ENCODE results near the gene KLHDC1. TPM values are rescaled to one million over a fixed set of nuclear protein-coding genes. Genes with fewer than 3 reads are reported as not detected.
A peak's percentile ranks its signal among the peaks of the same experiment; 100 is the strongest.

The KLHDC1 gene
- total RNA-seq, 1 experiment from 2014 or later = 0.98 TPM

DNA sequence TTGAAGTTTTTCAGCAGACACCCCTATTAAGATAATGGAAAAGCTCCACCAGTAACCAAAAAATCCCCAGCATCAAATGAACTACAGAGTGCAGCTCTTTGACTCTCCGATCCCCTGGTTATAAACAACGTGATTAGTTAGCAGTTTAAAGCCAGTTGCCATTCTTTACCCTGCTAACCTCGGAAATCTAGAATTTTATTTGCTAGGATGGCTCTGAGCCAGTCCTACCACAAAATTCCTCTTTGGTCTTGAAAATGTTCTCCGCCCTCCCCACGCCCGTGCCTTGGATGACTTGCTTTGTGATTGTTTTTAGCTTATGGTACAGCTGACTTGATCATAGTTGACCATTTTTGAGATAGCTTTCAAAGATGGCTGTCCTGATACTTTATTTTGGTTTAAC, 76.3 kb downstream of the KLHDC1 start:
- POLR2A ChIA-PET = interaction anchor here (0.9 to 2.1 kb wide), 2 partner anchors 11 to 83 kb away, joined by 3 to 8 read pairs; partner anchors contain the start of gene NEMF
- peak overlapping the region; percentile 95; the same call in 1 of the 2 replicates for H3K27ac ChIP-seq (ENCODE audit: low read depth, low read length)
- intact Hi-C loops (cut with micrococcal nuclease) = loop anchor here (5.0 kb wide), 1 partner anchor 82 kb away; the partner anchor contains the start of gene POLE2
- no peaks in the 10 kb centered on the region for H3K9me2 ChIP-seq (ENCODE audit: insufficient read depth)
- peaks cover 13 to 32% of the 10 kb centered on the region in 2 experiments for H3K4me1 ChIP-seq (ENCODE audit: control insufficient read depth in 1 of 2, insufficient read depth in 2 of 2, low read length in 2 of 2)
- ATAC-seq (no peak), DNase-seq (ENCODE audit: low read depth, low spot score) (no peak)
- TF ChIP-seq SRF (IDR thresholded peaks at IDR 0.05; ENCODE audit: low read depth) (no peak), POLR2A (IDR thresholded peaks at IDR 0.05; ENCODE audit: borderline replicate concordance, extremely low read depth, insufficient read depth, insufficient read length) (no peak), ZNF274 (IDR thresholded peaks at IDR 0.05; ENCODE audit: low read depth, low read length) (no peak), ZFX (IDR thresholded peaks at IDR 0.05) (no peak), CBX3 (IDR thresholded peaks at IDR 0.05; ENCODE audit: low read depth) (no peak), JUND (IDR thresholded peaks at IDR 0.05) (no peak), SP1 (IDR thresholded peaks at IDR 0.05; ENCODE audit: low read depth) (no peak), TCF7L2 (IDR thresholded peaks at IDR 0.05; ENCODE audit: borderline replicate concordance, extremely low read depth, insufficient read depth, insufficient read length) (no peak), EGR1 (IDR thresholded peaks at IDR 0.05; ENCODE audit: low read depth) (no peak), CEBPB (IDR thresholded peaks at IDR 0.05; ENCODE audit: low read depth) (no peak)
- TF ChIP-seq, protein P1, sequence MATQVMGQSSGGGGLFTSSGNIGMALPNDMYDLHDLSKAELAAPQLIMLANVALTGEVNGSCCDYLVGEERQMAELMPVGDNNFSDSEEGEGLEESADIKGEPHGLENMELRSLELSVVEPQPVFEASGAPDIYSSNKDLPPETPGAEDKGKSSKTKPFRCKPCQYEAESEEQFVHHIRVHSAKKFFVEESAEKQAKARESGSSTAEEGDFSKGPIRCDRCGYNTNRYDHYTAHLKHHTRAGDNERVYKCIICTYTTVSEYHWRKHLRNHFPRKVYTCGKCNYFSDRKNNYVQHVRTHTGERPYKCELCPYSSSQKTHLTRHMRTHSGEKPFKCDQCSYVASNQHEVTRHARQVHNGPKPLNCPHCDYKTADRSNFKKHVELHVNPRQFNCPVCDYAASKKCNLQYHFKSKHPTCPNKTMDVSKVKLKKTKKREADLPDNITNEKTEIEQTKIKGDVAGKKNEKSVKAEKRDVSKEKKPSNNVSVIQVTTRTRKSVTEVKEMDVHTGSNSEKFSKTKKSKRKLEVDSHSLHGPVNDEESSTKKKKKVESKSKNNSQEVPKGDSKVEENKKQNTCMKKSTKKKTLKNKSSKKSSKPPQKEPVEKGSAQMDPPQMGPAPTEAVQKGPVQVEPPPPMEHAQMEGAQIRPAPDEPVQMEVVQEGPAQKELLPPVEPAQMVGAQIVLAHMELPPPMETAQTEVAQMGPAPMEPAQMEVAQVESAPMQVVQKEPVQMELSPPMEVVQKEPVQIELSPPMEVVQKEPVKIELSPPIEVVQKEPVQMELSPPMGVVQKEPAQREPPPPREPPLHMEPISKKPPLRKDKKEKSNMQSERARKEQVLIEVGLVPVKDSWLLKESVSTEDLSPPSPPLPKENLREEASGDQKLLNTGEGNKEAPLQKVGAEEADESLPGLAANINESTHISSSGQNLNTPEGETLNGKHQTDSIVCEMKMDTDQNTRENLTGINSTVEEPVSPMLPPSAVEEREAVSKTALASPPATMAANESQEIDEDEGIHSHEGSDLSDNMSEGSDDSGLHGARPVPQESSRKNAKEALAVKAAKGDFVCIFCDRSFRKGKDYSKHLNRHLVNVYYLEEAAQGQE (IDR thresholded peaks at IDR 0.05; ENCODE audit: low read depth) = no peak
- 0 out of 4 replicates have a peak, but pooled peaks cover 0 to 3% of the 10 kb centered on the region in 2 experiments for H3K36me3 ChIP-seq (ENCODE audit: control insufficient read depth in 1 of 2, insufficient read depth in 2 of 2, low read length in 2 of 2)
- H2AFZ ChIP-seq (ENCODE audit: low read depth, low read length, poor library complexity, severe bottlenecking) = no peak overlapping the region
- TSS peak; percentile 74 for BruUV-seq (replicated peaks)
- peak overlapping the region; percentile 96 for H3K9ac ChIP-seq (ENCODE audit: low read length)
- RAD21 ChIA-PET (ENCODE audit: low non-redundant PET in 1 of 2, low total read pairs in 2 of 2, uncharacterized antibody in 2 of 2, unreplicated experiment in 2 of 2) = interaction anchor here in 1 of 2 experiments (1.1 kb wide), 1 partner anchor 84 kb away, joined by 3 read pairs; no protein-coding TSS in a partner anchor
- no peaks in the 10 kb centered on the region for H4K20me1 ChIP-seq (ENCODE audit: insufficient read depth)
- no peaks in the 10 kb centered on the region for H3K27me3 ChIP-seq (ENCODE audit: insufficient read depth, low read length)
- peak overlapping the region; percentile 97 for H3K4me2 ChIP-seq (ENCODE audit: low read length)
- H3K79me2 ChIP-seq (ENCODE audit: insufficient read depth, low read length) = peaks cover 17% of the 10 kb centered on the region; the same call in 1 of the 2 replicates
- CTCF ChIA-PET = interaction anchor here (1.5 kb wide), 1 partner anchor 135 kb away, joined by 5 read pairs; the partner anchor contains the start of gene DNAAF2
- no peaks in the 10 kb centered on the region for H3K9me3 ChIP-seq (ENCODE audit: control insufficient read depth in 1 of 2, insufficient read depth in 1 of 2, low read depth in 1 of 2, low read length in 2 of 2)
- H3K4me3 ChIP-seq (replicated peaks in 1 of 2; ENCODE audit: low read depth in 1 of 2, low read length in 2 of 2) = peak overlapping the region; percentile 74 to 99

All from HCT116 (cell line).